Measurements from ENCODE around the gene ARHGAP23.
A peak's percentile ranks its signal among the peaks of the same experiment; 100 is the strongest.

ARHGAP23 gene

DNA sequence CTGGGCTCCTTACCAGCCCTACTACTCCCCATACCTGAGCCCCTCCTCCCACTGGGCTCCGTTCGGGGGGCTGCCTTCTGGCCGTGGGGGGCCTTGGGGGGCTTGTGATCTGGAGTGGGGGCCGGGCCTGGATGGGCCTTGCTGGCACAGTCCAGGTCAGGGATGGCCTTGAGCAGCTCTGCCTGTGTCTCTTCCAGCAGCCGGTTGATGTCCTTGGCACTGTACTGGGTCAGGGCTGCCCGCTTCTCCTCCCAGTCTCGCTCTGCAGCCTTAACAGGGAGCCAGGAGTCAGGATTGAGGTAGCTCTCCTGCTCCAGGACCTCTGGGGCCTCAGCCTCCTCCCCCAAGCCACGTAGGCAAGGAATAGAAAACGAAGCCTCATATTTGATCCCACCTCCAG, 122.9 kb downstream of the ARHGAP23 start:
- no peak for DNase-seq (ENCODE audit: low read depth)

DNA sequence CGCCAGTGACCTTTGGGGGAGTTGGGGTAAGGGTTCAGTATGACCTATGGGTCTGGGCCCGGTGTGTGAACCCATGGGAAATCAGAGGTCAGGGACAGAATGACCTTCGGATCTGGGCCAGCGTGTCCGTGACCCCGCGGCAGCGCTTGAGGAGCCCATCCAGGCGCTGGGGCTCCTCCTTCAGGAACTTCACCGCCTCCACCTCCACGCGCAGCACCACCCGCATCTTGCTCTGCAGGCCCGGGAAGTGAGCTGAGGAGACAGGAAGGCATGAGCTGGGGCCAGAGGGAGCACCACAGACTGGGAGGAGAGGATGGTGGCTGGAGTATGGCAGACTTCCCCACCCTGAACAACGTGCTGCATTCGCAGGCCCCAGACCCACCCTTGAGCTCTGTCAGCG, 124.1 kb downstream of the ARHGAP23 start:
- DNase-seq (ENCODE audit: low read depth), result no peak

DNA sequence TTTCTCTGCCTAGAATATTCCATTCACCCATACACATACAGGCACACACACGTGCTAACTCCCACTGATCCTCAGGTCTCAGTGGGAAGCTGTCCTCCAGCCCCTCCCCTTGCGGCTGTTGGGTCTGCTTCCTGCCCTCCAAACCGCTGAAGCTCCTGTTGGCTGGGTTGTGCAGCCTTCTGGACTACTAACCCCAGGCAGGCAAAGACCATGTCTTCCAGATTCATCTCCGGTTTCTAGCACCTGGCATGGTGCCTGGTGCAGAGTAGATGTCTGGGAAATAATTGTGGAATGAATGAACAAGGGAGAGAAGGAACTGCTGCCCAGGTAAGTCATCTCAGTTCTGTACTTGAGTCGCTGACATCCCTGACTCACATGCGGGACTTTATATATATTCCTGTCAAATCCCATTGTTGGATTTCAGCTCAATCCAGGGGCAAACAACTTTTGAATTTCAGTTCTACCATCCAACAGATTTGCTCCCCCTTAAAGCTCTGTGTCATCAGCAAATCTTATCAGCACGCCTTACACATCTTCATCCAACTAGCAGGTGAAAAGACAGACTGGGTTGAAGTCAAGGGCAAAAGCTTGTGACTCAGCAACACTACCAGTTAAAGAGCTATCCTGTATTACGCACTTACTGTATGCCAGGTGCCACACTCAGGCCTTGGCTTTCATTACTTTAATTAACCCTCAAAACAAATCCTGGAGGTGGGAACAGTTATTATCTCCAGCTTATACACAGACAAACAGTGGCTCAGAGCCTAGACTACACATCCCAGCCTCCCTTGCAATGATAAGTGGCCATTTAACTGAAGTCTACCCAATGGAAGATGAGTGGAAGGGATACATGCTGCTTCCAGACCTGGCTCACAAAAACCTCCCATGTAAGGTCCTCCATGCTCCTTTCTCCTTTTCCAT, 126.4 kb downstream of the ARHGAP23 start:
- DNase-seq (ENCODE audit: low read depth), result no peak

DNA sequence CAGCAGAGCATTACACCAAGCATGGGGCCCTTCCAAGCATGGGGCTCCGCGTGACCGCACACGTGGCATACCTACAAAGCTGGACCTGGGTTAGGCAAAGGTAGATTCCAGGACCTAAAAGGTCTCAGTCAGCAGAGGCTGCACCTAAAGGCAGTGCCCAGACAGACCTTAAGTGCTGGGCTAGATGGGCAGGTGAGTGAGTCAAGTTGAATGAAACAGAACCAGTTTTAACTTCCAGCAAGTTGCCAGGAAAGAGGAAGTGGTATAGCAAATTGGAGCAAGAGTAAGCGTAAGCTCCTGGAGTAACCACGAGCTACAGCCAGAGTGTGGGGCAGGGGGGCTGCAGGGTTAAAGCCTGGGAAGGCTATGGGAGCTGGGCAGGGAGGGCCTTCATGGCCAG, 128.0 kb downstream of the ARHGAP23 start:
- DNase-seq (ENCODE audit: low read depth), result no peak

DNA sequence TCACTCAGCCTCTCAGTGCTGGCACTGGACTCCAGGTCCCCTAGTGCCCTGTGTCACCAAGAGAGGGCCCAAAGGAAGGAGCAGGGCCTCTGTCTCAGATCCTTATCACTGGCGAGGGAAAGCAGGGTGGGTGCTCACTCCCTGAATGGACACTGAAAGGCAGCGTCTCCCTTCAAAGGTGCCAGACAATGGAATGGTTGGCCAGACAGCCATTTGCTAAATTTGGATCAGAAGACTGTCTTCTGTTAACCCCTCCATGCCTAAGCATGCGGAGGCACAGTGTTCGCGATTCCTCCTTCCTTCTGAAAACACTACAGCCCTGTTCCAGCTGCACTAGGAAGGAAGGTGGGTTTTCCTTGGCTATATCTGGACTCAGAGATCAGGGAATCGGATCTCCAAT, 129.1 kb downstream of the ARHGAP23 start:
- no peak for DNase-seq (ENCODE audit: low read depth)

DNA sequence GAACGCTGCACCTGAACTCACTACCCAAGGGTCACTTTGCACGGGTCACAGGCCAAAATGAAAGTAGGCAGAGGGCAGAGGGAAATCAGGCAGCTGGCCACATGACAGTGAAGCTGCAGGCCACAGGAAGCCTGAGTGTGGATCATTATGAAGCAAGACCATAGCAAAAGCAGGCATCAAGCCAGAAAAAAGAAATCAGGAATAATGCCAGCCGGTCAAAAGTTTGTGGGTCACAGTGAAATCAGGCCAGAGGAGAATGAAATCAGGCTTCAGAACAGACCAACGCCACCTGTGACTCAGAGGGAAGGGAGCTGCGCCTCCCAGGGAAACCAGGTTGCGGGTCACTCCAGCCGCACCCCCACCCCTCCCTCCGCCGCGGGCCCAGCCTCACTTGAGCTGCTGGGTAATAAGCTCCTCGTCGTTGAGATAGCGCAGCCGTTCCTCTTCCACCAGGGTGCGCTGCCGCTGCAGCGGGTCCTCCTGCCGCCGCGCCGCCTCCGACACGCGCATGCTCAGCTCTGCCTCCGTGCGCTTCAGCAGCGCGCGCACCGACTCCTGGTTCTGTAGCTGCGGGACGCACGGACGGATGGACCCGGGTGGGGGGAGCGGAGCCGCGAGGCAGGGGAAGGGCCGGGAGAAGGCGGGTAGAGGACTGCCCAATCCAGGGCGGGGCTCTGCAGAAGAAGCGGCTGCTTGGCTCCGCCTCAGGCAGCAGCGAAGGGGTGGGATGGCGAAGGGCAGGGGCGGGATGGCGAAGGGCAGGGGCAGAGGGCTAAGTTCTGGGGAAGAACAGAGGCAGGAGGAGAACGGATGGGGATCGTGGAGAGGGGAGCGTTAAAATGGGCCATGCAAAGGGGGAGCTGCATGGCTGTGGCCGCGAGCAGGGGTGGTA, 129.8 kb downstream of the ARHGAP23 start:
- peak; percentile 43 for DNase-seq (ENCODE audit: low read depth)

DNA sequence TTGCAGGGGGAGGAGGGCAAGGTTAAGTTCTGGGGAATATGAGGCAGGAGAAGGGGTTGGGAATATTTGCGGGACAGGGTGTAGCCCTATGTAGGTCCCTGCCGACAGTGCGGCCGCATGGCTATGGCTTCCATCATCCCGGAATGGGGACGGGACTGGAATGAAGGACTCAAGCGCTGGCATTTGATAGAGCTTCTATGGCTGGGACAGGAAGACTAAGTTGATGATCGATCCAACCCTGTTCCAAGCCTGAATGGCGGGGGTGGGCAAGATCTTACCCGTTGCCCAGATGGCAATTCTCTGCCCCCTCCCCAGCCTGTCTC, 130.4 kb downstream of the ARHGAP23 start:
- no peak for DNase-seq (ENCODE audit: low read depth)

DNA sequence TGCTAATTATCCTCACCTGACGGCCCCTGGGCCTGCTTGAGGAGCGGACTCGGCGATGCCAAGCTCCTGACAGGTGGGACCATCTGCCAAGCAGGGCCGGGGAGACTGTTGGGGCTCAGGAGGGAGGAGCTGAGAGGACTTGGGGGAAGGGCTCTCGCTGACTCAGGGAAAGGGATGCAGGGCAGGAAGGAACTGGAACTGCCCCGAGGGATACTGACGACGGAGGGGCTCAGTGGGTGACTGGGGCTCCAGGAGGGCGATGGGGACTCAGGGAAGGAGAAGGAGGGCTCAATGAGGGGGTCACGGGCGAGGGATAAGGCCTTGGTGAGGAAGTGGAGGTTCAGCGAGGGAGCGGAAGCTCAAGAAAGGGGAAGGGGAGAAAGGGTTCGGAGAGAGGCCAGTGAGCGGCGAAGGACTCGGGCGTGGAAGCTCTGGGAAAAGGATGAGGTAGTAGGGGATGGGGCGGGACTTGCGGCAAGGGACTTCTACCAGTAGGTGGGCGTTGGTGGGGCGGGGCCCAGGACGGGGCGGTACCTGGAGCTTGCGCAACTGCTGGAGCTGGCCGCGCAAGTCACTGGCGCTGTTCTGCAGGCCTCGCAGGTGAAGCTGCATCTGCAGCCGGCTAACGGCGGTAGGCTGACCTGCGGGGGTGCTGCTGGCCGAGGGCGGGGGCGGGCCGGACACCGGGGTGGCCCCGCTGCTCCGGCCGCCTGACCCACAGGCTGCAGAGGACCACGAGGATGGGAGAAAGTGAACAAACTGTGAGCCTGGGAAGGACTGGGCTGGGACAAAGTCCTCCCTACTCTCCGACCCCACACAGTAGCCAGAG, 131.0 kb downstream of the ARHGAP23 start:
- no peak for DNase-seq (ENCODE audit: low read depth)

DNA sequence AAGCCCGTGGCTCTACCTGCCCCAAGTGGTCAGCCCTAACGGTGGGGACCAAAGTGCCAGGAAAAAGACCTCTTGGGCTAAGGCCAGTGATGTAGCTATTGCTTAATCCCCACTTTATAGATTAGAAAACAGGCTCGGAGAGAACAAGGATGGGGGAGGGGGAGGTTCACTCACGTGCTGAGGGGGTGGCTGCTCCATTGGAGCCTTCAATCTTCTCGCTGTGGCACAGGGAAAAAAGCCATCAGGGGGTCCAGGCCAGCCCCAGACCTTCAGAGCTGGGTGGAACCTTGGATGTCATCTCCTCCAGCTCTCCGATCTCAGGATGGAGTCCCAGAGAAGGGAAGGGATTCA, 131.6 kb downstream of the ARHGAP23 start:
- no peak for DNase-seq (ENCODE audit: low read depth)

DNA sequence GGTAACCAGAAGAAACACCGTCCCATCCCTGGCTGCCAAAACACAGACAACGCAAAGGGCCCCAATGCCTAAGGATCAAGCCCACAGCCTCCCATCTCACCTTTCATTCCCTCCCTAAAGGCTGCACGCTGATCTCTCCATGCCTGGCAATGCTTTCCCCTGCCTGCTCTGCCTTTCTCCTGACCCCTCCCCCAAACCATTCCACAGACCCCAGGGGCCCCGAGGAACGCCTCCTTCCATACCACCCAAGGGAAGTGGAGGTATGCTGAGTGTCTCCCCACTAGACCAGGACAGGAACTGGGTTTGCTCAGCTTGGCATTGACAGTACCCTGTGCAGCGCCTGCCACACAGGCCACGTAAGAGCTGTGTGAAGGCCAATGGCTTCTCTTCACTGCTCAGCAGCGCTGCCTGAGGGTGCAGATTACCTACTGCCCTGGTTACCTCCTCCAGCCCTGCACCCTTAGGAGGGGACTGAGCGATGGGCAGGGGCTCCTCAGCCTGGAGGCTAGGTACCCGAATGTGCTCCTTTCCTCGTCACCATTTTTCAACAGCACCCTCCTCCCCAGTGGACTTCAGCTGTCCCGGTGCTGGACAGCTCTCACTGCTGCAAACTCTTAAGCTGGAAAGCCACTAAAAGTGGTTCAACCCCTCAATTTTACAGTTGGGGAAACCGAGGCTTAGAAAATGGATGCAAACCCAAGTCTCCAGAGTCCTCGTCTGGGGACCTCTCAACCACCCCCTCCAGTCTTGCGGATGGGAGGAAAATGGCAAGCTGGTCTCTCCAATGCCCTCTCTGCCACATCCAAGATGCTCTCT, 132.4 kb downstream of the ARHGAP23 start:
- DNase-seq (ENCODE audit: low read depth), result no peak

DNA sequence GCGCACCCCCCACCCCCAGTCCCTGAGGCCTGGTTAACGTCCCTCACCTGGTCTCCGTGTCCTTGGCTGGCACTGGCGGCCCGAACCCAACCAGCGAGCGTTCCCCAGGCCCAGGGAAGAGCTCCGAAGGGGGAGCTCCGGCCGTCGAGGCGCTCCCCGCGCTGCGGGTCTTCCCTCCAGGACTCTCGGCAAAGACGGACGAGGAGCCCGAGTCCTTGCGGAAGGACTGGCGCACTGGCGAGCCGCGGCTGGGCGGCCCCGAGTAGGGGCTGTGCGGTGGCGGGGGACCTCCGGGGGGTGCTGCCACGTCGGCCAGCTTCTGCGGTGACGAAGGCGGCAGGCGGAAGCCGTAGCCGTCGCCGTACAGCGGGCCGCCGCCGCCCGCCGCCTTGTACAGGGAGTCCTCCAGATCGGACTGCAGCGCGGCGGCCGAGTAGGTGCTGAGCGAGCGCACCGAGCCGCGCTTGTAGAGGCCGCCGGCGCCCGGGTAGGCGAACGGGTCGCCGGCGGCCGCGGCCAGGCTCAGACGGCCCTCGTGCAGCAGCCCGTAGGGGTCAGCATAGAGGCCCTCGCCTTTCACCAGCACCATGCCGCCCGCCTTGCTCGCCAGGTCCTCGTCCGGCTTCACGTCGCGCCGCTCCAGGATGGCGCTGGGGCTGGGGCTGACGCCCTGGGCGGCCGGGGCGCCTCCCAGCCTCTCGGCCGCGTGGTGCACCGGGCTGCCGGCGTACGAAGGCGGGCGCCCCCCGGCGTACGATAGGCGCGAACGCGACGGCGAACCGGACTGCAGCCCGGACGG, 133.4 kb downstream of the ARHGAP23 start:
- DNase-seq (ENCODE audit: low read depth), result no peak
